GM12874 (cell line): ENCODE results near the gene TEX54.

Source experiments
- TF ChIP-seq, protein P1 (sequence below): IDR thresholded peaks from 2 replicates; pipeline ENCODE4 v1.5.1; 2011; ENCODE audit warnings: low read depth, mild to moderate bottlenecking, control low read depth, low read length, moderate library complexity; ENCODE audit not compliant: insufficient read depth

Gene TEX54

DNA sequence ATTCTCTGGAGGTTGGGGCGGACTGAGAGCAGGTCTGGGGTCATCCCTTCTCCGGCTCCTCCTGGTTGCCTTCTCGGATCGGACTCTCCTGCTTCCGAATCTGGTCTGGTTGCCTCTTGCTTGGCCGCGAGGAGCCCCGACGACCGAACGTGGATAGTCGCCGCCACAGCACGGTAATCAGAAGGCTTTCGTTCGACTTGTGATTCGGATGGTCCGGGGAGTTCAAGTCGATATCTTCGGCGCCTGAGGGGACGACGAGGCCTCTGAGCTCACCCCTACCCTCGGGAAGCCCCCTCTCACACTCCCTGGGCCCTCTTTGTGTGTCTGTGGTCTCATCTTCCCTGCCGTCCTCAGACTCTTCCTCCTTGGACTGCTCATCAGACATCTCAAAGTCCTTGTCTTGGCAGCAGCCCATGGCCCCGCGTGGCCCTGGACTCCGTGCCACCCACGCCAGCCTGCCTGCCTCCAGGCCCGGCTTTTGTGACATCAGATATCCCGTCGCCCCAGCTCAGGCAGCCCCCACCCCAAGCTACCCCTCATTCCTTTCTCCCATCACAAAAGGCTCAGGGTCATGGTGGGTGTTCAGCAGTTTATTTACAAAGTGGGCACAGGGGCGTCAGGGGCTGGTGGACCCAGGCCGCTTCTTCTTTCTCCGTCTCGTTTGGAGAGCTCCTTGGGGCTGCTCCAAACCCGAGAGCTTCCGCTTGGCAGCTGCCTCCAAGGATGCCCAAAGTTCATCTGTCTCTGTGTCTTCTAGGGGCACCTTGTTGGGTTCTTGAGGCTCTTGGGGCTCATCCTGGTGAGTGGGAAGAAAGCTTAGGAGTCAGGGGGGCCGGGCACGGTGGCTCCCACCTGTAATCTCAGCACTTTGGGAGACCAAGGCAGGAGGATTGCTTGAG, at the start of gene TEX54:
TEX54 (minus strand) TSS at position 506 of the 899 bp plus-strand sequence.
- TF ChIP-seq, protein P1, sequence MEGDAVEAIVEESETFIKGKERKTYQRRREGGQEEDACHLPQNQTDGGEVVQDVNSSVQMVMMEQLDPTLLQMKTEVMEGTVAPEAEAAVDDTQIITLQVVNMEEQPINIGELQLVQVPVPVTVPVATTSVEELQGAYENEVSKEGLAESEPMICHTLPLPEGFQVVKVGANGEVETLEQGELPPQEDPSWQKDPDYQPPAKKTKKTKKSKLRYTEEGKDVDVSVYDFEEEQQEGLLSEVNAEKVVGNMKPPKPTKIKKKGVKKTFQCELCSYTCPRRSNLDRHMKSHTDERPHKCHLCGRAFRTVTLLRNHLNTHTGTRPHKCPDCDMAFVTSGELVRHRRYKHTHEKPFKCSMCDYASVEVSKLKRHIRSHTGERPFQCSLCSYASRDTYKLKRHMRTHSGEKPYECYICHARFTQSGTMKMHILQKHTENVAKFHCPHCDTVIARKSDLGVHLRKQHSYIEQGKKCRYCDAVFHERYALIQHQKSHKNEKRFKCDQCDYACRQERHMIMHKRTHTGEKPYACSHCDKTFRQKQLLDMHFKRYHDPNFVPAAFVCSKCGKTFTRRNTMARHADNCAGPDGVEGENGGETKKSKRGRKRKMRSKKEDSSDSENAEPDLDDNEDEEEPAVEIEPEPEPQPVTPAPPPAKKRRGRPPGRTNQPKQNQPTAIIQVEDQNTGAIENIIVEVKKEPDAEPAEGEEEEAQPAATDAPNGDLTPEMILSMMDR, result no peak

DNA sequence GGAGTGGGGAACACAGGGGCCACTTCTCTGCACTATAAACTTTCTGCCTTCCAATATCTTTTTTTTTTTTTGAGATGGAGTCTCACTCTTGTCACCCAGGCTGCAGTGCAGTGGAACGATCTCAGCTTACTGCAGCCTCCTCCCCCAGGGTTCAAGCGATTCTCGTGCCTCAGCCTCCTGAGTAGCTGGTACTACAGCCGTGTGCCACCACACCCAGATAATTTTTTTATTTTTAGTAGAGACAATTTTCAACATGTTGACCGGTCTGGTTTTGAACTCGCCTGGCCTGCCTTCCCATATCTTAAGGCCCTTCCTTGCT, 49.7 kb upstream of the TEX54 start:
- TF ChIP-seq, protein P1, result no peak

DNA sequence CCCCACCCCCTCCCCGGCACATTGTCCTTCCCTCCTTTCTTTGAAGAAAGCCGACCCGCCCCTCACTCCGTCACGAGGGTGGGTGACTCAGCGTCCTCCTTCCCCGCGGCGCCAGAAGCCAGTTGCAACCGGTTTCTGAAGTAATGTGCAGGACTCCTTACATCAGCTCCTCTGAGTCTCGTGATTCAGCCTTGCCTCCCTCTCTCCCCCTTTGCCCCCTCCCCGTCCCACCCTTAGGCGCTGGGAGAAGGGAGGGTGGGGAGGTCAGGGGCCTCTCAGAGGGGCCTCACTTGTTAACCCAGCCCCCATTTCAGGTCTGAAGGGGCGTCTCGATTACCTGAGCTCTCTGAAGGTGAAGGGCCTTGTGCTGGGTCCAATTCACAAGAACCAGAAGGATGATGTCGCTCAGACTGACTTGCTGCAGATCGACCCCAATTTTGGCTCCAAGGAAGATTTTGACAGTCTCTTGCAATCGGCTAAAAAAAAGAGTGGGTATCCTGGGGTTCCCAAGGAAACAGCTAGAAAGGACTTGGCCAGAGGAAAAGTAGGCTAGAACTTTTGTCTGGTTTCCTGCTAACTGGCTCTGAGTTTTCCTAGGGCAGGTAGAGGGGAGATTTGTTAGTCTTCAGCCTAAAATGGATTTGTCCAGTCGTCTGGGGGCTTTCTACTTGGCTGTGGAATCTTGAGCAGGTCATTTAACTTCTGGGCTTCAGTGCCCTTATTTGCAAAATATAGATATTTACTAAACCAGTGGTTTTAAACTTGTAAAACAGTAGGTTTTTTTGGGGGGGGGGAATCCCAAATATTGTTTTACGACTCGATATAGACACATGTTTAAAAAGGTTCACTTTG, 49.2 kb upstream of the TEX54 start:
- TF ChIP-seq, protein P1, result no peak

DNA sequence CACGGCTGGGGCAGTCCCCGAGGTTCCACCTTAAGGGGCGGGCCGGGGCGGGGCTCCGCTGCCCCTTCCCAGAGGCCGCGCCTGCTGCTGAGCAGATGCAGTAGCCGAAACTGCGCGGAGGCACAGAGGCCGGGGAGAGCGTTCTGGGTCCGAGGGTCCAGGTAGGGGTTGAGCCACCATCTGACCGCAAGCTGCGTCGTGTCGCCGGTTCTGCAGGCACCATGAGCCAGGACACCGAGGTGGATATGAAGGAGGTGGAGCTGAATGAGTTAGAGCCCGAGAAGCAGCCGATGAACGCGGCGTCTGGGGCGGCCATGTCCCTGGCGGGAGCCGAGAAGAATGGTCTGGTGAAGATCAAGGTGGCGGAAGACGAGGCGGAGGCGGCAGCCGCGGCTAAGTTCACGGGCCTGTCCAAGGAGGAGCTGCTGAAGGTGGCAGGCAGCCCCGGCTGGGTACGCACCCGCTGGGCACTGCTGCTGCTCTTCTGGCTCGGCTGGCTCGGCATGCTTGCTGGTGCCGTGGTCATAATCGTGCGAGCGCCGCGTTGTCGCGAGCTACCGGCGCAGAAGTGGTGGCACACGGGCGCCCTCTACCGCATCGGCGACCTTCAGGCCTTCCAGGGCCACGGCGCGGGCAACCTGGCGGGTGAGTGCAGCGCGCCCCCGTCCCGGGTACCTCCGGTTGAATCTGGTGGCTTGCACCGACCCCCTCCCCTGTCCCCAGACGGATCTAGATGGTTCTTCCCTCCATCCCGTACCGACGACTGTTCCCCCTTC, 48.4 kb upstream of the TEX54 start, which contains the start of gene SLC3A2:
SLC3A2 (plus strand) TSS at position 94 of the 776 bp plus-strand sequence; CDS start at position 222, 128 bp downstream.
- TF ChIP-seq, protein P1, result peak; percentile 88

DNA sequence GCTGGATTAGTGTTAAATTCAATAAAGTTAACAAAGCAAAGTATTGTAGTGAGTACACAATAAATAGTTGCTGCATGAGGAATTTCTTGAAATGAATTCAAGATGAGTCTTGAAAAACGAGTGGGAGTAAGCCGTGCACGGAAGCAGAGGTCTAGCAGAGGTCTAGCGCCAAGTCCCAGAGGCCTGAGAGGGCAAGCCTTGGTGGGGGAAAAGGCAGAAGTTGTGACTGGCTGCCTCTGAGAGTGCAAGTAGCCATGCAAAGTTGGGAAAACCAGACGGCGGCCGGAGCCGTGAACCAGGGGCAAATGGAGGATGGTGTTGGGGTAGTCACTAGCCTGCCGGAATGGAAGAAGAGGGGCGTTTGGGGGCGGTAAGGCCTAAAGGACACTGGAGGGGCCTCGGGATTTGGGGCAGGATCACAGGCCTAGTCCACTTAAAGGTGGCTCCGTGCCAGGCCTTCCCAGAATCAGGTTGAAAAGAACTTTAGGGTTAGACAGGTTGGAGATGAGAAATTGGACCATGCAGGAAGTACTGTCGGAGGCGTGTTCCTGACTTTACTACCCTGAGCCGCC, 47.7 kb upstream of the TEX54 start:
- TF ChIP-seq, protein P1, result no peak

DNA sequence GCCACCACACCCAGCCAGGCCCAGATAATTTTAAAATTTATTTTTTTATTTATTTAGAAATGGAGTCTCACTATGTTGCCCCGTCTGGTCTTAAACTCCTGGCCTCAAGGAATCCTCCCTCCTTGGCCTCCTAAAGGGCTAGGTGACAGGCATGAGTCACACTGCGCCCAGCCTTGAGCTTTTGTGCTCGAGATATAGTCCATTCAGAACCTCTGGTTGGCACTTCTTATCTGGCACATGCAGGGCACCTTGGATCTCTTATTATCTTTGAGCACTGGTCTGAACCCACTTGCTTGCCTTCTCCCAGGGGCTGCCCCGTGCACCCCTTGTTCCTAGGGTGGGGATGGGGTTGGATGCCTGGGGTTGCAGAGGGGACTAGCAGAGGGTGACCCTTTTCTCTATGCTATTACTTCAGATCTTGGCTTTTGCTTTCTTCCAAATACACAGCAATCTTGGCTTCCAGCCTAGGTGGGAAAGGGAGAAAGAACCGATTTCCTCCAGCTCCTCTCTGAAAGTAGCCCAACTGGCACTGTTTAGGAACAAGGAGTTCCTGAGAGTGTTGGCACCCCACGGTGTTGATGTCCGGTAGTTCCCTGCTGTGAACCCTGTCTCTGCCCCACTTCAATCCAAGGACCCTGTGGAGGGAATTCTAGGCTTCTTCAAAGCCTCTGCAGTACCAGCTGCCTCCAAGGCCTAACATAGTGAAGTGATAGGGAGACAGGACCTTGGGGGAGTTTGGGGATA, 46.8 kb upstream of the TEX54 start:
- TF ChIP-seq, protein P1, result no peak
